SHP77 (cell line): ENCODE data around the gene ZSCAN30.
"Not testable (repeated sequence)": the region's sequence is repeated elsewhere in the genome, so short reads cannot be mapped to it uniquely, and the experiment has no call there.

ENCODE experiments used
- DNase-seq, 2 experiments: peaks; one replicate each; lab custom pipeline; 2025; lab: John Stamatoyannopoulos, UW

Gene ZSCAN30

DNA sequence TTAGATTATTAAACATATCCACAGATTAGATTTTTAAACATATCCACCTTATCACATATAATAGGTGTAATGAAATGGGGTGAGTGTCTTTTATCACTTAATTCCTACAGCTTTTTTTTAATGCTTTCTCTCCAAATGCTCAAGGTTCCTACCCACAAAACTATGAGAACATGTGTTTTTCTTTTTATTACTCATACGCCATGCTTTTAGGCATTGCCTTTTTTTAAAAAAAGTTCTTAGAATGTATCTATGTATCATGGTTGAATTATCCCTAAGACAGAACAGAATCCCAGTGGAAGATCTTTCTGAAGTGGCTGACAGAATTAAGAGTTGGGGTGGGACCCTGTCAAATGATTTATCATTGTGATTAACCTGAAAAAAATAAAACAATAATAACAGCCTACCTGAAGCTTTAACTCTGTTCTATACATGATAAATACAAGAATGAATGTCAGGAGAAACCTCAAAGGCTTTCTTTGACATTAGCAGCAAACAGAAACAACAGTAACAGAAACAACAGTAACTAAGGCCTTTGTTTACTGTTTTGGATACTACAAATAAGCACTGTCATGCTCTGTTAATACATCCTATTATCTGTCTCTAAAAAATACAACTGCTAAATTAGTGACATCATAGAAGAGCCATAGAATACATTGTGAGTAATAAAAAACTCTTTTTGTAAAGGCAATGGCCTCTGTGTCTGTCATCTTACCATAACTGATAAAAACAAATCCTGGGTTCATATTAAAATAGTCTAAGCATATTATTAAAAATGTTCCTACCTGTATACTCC, 53.3 kb downstream of the ZSCAN30 start:
- no peak for DNase-seq

DNA sequence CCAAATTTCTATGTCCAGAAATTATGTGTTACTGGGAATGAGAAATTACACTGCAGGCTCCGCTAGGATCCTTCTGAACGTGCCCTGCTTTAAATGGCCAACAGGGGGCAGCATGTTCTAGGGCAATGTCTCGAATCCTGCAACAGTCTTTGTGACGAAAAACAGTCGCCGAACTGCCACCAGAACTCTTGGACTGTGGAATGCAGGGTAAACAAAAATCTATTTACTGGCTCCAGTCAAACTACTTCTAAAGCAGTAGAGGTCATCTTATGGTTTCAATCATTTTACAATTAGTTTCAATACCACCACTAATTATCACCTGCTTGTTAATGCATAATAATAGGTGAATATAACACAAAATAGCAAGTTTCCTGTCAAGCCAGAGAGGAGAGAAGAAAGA, 59.0 kb downstream of the ZSCAN30 start:
- peak; percentile 78 to 87 for DNase-seq

DNA sequence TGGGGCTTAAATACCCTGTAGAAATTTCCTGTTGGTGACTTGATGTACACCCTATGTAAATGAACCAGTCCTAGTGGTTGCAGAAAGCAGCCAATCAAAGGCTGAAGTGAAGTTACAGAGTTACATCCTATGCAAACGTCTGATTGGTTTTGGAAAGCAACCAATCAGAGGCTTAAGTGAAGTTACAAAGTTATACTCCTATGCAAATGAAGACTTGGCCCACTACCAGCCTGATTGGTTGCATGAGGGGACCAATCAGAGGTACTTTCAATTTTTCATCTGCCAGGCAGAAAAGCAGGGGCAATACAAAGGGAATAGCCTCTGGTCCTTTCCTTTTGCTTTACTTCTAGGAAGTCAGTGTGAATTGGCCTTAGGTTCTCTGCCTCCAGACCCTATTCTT, 62.8 kb downstream of the ZSCAN30 start:
- no peak for DNase-seq

DNA sequence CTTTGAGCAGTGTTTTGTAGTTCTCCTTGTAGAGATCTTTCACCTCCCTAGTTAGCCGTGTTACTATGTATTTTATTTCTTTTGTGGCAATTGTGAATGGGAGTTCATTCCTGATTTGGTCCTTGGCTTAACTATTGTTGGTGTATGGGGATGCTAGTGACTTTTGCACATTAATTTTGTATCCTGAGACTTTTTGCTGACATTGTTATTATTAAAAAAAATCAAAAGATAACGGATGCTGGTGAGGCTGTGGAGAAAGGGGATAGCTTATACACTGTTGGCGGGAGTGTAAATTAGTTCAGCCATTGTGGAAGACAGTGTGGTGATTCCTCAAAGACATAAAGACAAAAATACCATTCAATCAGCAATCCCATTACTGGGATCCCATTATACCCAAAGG, 66.2 kb downstream of the ZSCAN30 start:
- no peak for DNase-seq

- no peak for DNase-seq
These were observed 69.6 kb downstream of the ZSCAN30 start for GRCh38 chr18:35220424-35220823.

DNA sequence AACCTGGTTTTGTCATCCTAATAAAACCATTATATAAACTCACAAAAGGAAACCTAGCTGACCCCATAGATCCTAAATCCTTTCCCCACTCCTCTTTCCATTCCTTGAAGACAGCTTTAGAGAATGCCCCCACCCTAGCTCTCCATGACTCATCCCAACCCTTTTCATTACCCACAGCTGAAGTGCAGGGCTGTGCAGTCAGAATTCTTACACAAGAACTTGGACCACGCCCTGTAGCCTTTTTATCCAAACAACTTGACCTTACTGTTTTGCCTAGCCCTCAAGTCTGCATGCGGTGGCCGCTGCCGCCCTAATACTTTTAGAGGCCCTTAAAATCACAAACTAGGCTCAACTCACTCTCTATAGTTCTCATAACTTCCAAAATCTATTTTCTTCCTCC, 70.7 kb downstream of the ZSCAN30 start:
- not testable (repeated sequence) for DNase-seq

GRCh38 chr18:35216611-35217010, 73.4 kb downstream of the ZSCAN30 start:
- not testable (repeated sequence) for DNase-seq

DNA sequence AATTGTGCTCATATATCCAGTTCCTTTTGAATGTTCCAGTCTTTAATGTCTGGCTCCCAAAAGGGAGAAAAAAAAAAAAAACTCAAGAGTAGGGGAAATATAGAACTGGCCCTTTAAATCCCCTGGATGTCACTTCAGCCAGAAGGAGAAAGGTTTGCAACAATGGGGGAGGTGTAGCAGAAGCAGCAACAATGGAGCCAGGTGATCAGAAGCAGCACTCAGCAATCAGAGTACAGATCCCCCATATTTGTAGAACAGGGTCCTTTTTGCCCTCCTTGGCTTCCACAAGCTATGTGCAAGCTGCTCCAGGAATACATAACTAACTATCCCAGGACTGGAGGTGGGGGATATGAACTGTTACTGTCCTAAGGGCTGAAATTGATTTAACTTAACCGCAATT, 75.0 kb downstream of the ZSCAN30 start:
- peak in 1 of 2 experiments; percentile 6 for DNase-seq

DNA sequence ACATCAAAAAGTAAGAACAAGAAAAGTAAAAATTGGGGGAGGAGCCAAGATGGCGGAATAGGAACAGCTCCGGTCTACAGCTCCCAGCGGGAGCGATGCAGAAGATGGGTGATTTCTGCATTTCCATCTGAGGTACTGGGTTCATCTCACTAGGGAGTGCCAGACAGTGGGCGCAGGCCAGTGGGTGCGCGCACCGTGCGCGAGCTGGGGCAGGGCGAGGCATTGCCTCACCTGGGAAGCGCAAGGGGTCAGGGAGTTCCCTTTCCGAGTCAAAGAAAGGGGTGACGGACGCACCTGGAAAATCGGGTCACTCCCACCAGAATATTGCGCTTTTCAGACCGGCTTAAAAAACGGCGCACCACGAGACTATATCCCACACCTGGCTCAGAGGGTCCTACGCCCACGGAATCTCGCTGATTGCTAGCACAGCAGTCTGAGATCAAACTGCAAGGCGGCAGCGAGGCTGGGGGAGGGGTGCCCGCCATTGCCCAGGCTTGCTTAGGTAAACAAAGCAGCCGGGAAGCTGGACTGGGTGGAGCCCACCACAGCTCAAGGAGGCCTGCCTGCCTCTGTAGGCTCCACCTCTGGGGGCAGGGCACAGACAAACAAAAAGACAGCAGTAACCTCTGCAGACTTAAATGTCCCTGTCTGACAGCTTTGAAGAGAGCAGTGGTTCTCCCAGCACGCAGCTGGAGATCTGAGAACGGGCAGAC, 84.1 kb downstream of the ZSCAN30 start:
- not testable (repeated sequence) for DNase-seq

- no peak for DNase-seq
These were observed 84.8 kb downstream of the ZSCAN30 start for GRCh38 chr18:35205199-35205712.

DNA sequence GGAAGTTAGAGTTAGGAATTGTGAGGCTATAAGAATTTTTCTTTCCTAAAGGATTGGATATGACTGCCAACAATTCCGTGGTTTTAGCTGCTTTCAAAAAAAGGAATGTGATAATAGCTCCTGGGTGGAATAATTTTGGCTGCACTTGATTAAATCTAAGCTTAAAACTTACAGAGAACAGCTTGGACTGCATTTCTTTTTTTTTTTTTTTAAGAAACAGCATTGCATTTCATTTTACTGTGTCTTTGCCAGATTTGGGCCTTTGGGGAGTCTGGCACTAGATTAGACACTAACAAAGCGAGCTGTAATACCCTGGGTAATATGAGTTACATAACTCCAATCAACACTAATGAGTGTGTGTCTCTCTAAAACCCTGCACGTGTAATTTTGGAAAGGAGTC, 87.0 kb downstream of the ZSCAN30 start:
- no peak for DNase-seq

GRCh38 chr18:35201256-35201931, 88.6 kb downstream of the ZSCAN30 start:
- no peak for DNase-seq
